ENCODE results near the gene GABBR2.

The GABBR2 gene

GRCh38 chr9:98708933-98709911 is at the start of gene GABBR2:
GABBR2 (minus strand) TSS chr9:98708935; CDS start chr9:98708737, 198 bp downstream.
- FAIRE-seq, result no peak

- no peak for FAIRE-seq
These were observed 46.4 kb upstream of the GABBR2 start for GRCh38 chr9:98755006-98755618.

DNA sequence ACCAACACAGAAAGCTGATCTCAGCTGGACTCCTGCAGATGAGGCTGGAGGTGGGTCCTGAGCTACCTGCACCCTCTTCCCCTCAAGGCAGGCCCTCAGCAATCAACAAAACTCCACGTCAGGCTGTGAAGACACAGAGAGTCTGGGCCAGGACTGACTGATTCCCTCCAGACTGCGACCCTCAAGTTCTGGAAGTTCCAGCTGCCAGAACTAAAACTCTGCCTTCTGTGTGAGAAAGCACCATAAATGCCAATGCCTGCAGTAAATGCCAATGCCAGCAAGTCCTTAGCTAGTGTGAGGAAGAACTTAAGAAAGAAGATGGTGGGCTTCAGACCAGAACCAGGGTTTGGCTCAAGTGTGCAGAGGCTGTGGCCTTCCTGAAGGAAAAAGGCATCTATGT is 42.5 kb upstream of the GABBR2 start:
- no peak for FAIRE-seq

GRCh38 chr9:98750364-98751060 is 41.8 kb upstream of the GABBR2 start:
- no peak for FAIRE-seq

DNA sequence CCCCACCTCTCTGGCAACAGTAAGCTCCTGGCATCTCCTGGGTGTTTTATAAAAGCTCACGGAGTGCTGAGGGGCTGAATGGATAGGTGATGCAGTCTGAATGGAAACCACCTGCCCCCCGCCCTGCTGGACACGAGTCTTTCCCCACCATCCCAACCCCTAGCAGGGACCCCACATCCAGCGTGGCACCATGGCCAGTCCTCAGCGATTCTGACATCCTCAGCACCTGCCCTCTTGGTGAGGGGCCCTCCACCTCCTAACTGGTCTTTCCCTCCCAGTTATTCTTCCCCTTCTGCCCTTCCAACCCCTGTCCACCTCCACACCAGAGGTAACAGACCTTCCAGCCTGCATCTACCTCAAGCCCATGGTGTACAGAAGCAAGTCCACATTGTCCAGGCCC is 38.7 kb upstream of the GABBR2 start:
- FAIRE-seq, result no peak

DNA sequence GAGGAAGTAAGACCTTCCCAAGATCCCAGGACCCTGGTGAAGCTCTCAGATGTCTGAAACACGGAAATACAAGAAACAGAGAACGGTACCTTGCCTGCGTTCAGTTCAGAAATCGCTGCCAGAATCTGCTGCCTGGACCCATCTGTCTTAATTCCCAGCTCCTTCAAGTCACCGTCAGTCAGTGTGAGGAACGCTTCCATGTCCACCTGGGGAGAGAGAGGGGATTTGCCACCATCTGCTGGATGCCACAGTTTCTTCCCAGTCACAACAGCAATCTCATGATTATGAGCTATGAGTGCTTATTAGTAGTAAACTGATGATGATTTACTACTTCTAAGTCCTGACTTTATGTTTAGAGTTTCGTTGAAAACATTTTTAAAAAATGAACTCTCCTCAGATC is 36.7 kb upstream of the GABBR2 start:
- no peak for FAIRE-seq

GRCh38 chr9:98743818-98744611 is 35.3 kb upstream of the GABBR2 start:
- no peak for FAIRE-seq

DNA sequence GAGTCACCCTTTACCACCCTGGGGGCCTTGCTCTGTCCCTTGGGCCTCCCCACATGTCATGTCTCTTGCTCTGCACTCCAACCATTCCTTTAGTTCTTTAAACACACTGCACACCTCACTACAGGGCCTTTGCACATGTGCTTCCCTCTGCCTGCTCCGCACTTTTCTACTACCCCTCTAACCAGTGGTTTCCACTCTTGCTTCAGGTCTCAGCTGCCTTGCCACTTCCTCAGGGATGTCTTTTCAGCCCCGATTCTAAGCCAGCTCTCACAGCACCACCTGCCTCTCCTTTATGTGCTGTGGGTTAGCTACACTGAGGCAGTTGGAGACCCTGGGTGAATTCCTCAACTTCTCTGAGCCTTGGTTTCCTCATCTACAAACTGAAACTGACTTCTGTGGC is 34.6 kb upstream of the GABBR2 start:
- FAIRE-seq, result no peak

- no peak for FAIRE-seq
These were observed 33.9 kb upstream of the GABBR2 start for GRCh38 chr9:98742325-98743280.

- no peak for FAIRE-seq
These were observed 31.6 kb upstream of the GABBR2 start for GRCh38 chr9:98740226-98740881.

- no peak for FAIRE-seq
These were observed 30.0 kb upstream of the GABBR2 start for GRCh38 chr9:98738741-98739140.

- no peak for FAIRE-seq
These were observed 27.5 kb upstream of the GABBR2 start for GRCh38 chr9:98736226-98736625.

GRCh38 chr9:98732801-98733200 is 24.1 kb upstream of the GABBR2 start:
- no peak for FAIRE-seq

- FAIRE-seq, result no peak
These were observed 23.4 kb upstream of the GABBR2 start for GRCh38 chr9:98732091-98732490.

GRCh38 chr9:98730871-98731270 is 22.1 kb upstream of the GABBR2 start:
- no peak for FAIRE-seq

GRCh38 chr9:98728500-98728899 is 19.8 kb upstream of the GABBR2 start:
- FAIRE-seq, result no peak

- FAIRE-seq, result no peak
These were observed 18.7 kb upstream of the GABBR2 start for GRCh38 chr9:98727428-98727827.

DNA sequence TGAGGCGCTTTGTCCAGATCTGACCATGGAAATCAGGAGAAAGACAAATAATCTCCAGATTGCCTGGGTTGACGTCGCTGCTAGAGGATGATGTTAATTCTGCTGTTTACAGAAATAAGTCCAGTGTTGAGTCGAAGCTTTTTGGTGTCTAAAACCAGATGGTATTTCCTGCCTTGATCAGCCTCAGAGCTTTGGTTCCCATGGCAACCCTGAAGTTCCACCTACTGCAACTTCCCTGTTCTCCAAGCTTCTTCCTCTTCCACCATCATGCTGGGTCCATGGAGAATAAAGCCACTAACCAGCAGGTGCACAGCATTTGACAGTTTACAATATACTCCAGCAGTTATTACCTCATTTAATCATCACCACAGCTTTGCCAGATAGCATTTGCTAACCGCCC is 18.0 kb upstream of the GABBR2 start:
- FAIRE-seq, result no peak

GRCh38 chr9:98724810-98725530 is 16.2 kb upstream of the GABBR2 start:
- no peak for FAIRE-seq

GRCh38 chr9:98721643-98722042 is 12.9 kb upstream of the GABBR2 start:
- FAIRE-seq, result no peak

Measured in TTC549 (cell line).